ENCODE measurements around the gene INO80B. TPM values are rescaled to one million over a fixed set of nuclear protein-coding genes. Genes with fewer than 3 reads are reported as not detected.
"Not testable (repeated sequence)": the region's sequence is repeated elsewhere in the genome, so short reads cannot be mapped to it uniquely, and the experiment has no call there.

INO80B gene
- total RNA-seq, 2 experiments from 2014 or later: 24.2 to 25.6 TPM

DNA sequence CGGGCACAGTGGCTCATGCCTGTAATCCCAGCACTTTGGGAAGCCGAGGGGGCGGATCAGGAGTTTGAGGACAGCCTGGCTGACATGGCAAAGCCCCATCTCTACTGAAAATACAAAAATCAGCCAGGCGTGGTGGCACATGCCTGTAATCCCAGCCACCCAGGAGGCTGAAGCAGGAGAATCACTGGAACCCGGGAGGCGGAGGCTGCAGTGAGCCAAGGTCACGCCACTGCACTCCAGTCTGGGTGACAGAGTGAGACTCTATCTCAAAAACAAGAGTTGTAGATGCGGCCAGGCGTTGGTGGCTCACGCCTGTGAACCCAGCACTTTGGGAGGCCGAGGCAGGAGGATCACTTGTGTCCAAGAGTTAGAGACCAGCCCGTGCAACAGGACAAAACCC, 15.9 kb downstream of the INO80B start:
- peaks cover 24% of the 10 kb centered on the region for H3K4me1 Mint-ChIP-seq
- H3K27me3 Mint-ChIP-seq; H3K9me3 Mint-ChIP-seq (ENCODE audit: low read depth); ATAC-seq; intact Hi-C loops (cut with DNase I, micrococcal nuclease); DNase-seq: not testable (repeated sequence)
- ChIA-PET POLR2A (interaction anchor here (0.8 to 1.3 kb wide), 3 partner anchors 11 to 16 kb away, joined by 3 read pairs; partner anchors contain the start of genes INO80B and WBP1), CTCF (interaction anchor here (1.0 to 5.3 kb wide), 4 partner anchors 12 to 116 kb away, joined by 3 to 44 read pairs (median 21); partner anchors contain the start of genes AUP1, CCDC142, INO80B and TTC31)
- H3K36me3 Mint-ChIP-seq (ENCODE audit: low read depth): peaks cover 18% of the 10 kb centered on the region
- peak overlapping the region; percentile 28 for H3K4me3 Mint-ChIP-seq
- H3K27ac Mint-ChIP-seq: peak overlapping the region; percentile 86

DNA sequence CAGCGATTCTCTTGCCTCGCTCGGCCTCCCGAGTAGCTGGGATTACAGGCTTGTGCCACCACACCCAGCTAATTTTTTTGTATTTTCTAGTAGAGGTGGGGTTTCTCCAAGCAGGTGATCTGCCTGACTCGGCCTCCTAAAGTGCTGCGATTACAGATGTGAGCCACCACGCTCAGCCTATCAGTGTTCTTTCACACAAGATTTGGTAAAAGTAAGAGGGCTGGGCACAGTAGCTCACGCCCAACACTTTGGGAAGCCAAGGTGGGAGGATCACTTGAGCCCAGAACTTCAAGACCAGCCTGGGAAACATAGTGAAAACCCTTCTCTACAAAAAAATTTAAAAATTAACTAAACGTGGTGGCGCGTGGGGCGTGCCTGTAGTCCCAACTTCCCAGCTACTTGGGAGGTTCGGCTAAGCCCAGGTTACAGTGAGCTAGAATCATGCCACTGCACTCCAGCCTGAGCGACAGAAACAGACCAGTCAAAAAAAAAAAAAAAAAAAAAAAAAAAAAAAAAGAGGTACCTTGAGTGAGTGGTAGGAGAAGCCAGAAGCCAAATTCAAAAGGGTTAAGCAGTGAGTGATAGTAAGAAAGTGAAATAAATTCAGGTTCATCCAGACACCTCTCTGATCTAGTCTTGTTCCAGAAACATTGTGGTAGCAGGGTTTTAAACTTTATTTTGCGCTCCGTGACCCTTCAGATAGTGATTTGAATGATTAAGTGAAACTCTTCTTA, 16.6 kb downstream of the INO80B start:
- POLR2A ChIA-PET: interaction anchor here (0.6 to 1.4 kb wide), 5 partner anchors 10 to 105 kb away, joined by 3 to 6 read pairs (median 3); partner anchors contain the start of genes INO80B and WBP1
- Mint-ChIP-seq H3K36me3 (ENCODE audit: low read depth) (peaks cover 18% of the 10 kb centered on the region), H3K9me3 (ENCODE audit: low read depth) (no peaks in the 10 kb centered on the region), H3K27ac (peak overlapping the region; percentile 93), H3K27me3 (no peaks in the 10 kb centered on the region), H3K4me3 (peak overlapping the region; percentile 98), H3K4me1 (peaks cover 21% of the 10 kb centered on the region)
- intact Hi-C loops (cut with DNase I, micrococcal nuclease): loop anchor here (1.0 to 2.0 kb wide), 9 partner anchors 11 to 735 kb away; partner anchors contain the start of genes AUP1 (in 2 of the 2), HTRA2 (in 2 of the 2), WBP1 (in 2 of the 2) and C2orf81 (in 1 of the 2)
- ATAC-seq (peak; percentile 8), DNase-seq (no peak)
- CTCF ChIA-PET: interaction anchor here (0.6 to 5.3 kb wide), 5 partner anchors 10 to 115 kb away, joined by 3 to 44 read pairs (median 3); partner anchors contain the start of genes AUP1, CCDC142, INO80B and TTC31

DNA sequence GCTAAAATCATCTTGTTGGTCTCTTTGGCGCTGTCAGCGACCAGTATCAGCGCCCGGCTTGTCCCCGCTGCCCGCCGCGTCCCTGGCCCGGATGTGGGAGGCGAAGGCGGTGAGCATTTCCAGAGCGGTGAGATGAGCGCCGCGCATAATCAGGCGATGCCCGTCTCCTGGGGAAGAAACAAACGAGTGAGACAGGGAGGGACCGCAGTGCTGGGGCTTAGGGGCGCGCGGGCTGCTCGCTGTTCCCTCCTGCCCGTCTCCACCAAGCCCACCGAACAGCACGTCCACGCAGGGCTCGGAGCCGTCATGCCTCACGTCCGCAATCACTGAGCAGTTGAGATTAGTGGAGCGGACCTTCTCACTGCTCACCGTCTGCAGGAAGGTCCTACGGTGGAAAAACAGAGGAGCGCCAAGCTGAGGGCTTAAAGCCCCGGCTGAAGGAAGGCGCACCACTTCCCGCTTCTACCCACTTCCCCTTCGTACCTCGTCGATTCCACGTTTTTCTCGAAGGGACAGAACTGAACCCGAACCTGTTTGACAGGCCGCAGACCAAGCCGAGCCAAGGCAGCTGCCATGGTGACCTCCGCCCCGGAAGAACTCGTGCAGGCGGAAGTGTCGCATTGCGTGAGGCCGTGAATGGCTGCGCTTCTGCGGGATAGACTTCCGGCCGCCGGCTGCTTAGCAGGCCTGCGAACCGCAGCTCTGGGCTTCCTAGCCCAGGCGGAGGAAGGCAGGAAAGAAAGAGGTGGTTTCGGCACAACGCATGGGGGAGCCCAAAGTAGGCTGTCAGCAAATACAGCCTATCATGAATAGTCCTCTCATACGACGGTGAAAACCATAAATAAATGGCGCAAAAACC, 17.4 kb downstream of the INO80B start, which contains the start of gene MRPL53:
TSS of gene MRPL53 (minus strand) at position 595 of the 859 bp plus-strand sequence. CDS start at position 575, 20 bp downstream.
- H3K27me3 Mint-ChIP-seq: no peaks in the 10 kb centered on the region
- peaks cover 20% of the 10 kb centered on the region for H3K36me3 Mint-ChIP-seq (ENCODE audit: low read depth)
- peak within 1 kb of the TSS; percentile 98 for H3K4me3 Mint-ChIP-seq
- CTCF ChIA-PET: interaction anchor here (0.6 to 5.3 kb wide), 5 partner anchors 10 to 59 kb away, joined by 3 to 44 read pairs (median 4); partner anchors contain the start of genes CCDC142, DQX1, INO80B and TTC31
- peak; percentile 92 for ATAC-seq
- no peaks in the 10 kb centered on the region for H3K9me3 Mint-ChIP-seq (ENCODE audit: low read depth)
- POLR2A ChIA-PET: interaction anchor here (0.6 to 1.4 kb wide), 4 partner anchors 9 to 428 kb away, joined by 3 to 8 read pairs (median 6); partner anchors contain the start of genes CCDC142 and WBP1
- DNase-seq: peak; percentile 97
- peak within 1 kb of the TSS; percentile 93 for H3K27ac Mint-ChIP-seq
- peaks cover 21% of the 10 kb centered on the region for H3K4me1 Mint-ChIP-seq
- intact Hi-C loops (cut with DNase I, micrococcal nuclease): loop anchor here (1.0 to 2.0 kb wide), 9 partner anchors 10 to 736 kb away; partner anchors contain the start of genes AUP1 (in 2 of the 2), HTRA2 (in 2 of the 2), WBP1 (in 2 of the 2) and C2orf81 (in 1 of the 2)

DNA sequence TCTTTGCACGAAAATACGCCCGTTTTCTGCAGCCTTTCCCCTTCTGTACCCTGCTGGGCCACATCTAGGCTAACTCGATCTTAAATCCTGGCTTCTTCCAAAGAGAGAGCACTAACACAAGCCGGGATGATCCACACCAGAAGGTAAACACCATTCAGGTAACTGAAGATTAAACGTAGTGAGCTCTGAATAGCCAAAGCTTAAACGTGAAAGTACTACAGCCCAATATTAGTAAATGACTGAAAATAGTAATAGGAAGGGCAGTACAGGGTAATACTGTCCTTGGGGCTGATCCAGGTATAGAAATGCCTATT, 18.0 kb downstream of the INO80B start:
- ChIA-PET POLR2A (interaction anchor here (1.3 to 1.4 kb wide), 2 partner anchors 9 to 15 kb away, joined by 6 read pairs; partner anchors contain the start of genes CCDC142 and WBP1), CTCF (interaction anchor here (0.6 to 5.3 kb wide), 5 partner anchors 9 to 59 kb away, joined by 3 to 44 read pairs (median 4); partner anchors contain the start of genes CCDC142, DQX1, INO80B and TTC31)
- Mint-ChIP-seq H3K27me3 (no peaks in the 10 kb centered on the region), H3K4me1 (peaks cover 21% of the 10 kb centered on the region), H3K4me3 (peak overlapping the region; percentile 98), H3K27ac (peak overlapping the region; percentile 93), H3K36me3 (ENCODE audit: low read depth) (peaks cover 24% of the 10 kb centered on the region), H3K9me3 (ENCODE audit: low read depth) (no peaks in the 10 kb centered on the region)
- intact Hi-C loops (cut with DNase I, micrococcal nuclease): loop anchor here (1.0 to 2.0 kb wide), 10 partner anchors 8 to 736 kb away; partner anchors contain the start of genes AUP1 (in 2 of the 2), HTRA2 (in 2 of the 2), WBP1 (in 2 of the 2) and C2orf81 (in 1 of the 2)
- ATAC-seq (no peak), DNase-seq (no peak)

DNA sequence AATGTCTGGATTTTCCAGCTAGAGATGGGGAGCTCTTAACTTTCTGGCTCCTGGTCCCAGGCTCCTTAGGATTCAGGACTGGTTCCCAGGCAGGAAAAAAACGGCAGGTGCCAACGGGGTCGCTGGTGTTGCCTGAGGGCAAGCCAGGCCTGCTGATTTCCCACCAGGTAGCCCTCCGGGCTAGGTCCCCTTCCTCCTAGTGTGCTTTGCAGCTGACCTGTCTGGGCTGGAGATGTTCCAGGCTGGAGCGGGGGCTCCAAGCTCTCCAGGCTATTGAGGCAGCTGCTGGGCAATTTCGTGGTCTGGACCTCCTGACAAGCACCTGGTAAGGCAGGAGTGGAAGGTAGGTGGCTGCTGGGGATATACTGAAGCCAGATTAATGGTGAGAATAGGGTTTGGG, 19.6 kb downstream of the INO80B start:
- POLR2A ChIA-PET: interaction anchor here (0.6 kb wide), 1 partner anchor 22 kb away, joined by 8 read pairs; no protein-coding TSS in a partner anchor
- ATAC-seq: no peak
- H3K4me3 Mint-ChIP-seq: no peak overlapping the region
- no peak for DNase-seq
- intact Hi-C loops (cut with DNase I, micrococcal nuclease): no loop called here
- peak overlapping the region; percentile 19 for H3K27ac Mint-ChIP-seq
- CTCF ChIA-PET: interaction anchor here (0.7 to 5.3 kb wide), 5 partner anchors 8 to 1713 kb away, joined by 3 to 44 read pairs (median 4); partner anchors contain the start of genes CCDC142, INO80B, TTC31 and WBP1
- H3K27me3 Mint-ChIP-seq: no peaks in the 10 kb centered on the region
- peaks cover 27% of the 10 kb centered on the region for H3K36me3 Mint-ChIP-seq (ENCODE audit: low read depth)
- H3K9me3 Mint-ChIP-seq (ENCODE audit: low read depth): no peaks in the 10 kb centered on the region
- peaks cover 21% of the 10 kb centered on the region for H3K4me1 Mint-ChIP-seq

DNA sequence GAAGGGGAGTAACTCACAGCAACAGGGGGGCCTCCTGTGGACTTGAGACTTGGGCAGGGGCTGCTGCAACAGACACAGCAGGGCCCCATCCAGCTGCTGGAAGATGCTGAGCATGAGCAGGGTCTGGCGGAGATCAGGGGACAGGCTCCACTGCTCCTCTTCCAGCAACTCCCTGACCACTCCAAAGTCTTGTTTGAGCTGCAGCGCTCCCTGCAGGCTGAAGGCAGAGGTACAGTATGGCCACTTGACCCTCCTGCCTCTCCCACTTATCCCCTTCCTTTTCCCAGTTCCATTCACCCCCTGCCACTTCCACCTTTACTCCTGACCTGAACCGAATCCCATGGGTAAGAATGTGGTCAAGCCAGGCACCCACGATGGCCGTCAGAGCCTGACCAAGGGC, 20.0 kb downstream of the INO80B start:
- ChIA-PET POLR2A (interaction anchor here (0.6 kb wide), 1 partner anchor 23 kb away, joined by 8 read pairs; no protein-coding TSS in a partner anchor), CTCF (interaction anchor here (0.7 to 5.3 kb wide), 6 partner anchors 7 to 86 kb away, joined by 3 to 44 read pairs (median 5); partner anchors contain the start of genes CCDC142, INO80B, TTC31 and WBP1)
- H3K4me1 Mint-ChIP-seq: peaks cover 22% of the 10 kb centered on the region
- intact Hi-C loops (cut with DNase I, micrococcal nuclease): no loop called here
- H3K36me3 Mint-ChIP-seq (ENCODE audit: low read depth): peaks cover 27% of the 10 kb centered on the region
- DNase-seq (peak; percentile 28), ATAC-seq (no peak)
- no peaks in the 10 kb centered on the region for H3K9me3 Mint-ChIP-seq (ENCODE audit: low read depth)
- no peak overlapping the region for H3K4me3 Mint-ChIP-seq
- no peak overlapping the region for H3K27ac Mint-ChIP-seq
- no peaks in the 10 kb centered on the region for H3K27me3 Mint-ChIP-seq

DNA sequence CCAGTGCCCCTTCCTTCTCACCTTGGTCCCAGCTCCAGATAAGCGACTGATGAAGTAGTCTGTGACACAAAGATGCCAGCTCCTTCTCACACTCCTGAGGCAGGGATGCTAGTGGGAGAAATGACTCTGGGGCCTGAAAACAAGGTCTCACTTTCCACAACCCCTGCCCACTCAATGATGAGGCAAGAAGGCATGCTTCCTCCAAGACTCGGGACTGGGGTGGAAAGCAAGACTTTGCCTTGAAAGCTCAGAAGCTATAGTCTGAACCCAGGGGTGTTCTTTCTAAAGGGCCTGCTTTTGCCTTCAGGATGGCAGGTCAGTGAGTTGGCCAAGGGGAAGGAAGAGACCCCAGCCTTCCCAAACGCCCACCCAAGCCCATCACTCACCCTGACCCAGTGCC, 26.5 kb downstream of the INO80B start:
- ChIA-PET POLR2A (interaction anchor here (0.5 to 3.2 kb wide), 5 partner anchors 9 to 100 kb away, joined by 3 to 18 read pairs (median 6); partner anchors contain the start of genes INO80B, MRPL53 and WBP1), CTCF (interaction anchor here (0.7 to 5.2 kb wide), 14 partner anchors 8 to 657 kb away, joined by 3 to 62 read pairs (median 3); partner anchors contain the start of genes AUP1, HTRA2, INO80B and LBX2)
- peak overlapping the region; percentile 90 for H3K4me3 Mint-ChIP-seq
- DNase-seq (no peak), ATAC-seq (no peak)
- H3K9me3 Mint-ChIP-seq (ENCODE audit: low read depth): no peaks in the 10 kb centered on the region
- H3K27ac Mint-ChIP-seq: no peak overlapping the region
- peaks cover 31% of the 10 kb centered on the region for H3K4me1 Mint-ChIP-seq
- H3K36me3 Mint-ChIP-seq (ENCODE audit: low read depth): peaks cover 19% of the 10 kb centered on the region
- no peaks in the 10 kb centered on the region for H3K27me3 Mint-ChIP-seq
- intact Hi-C loops (cut with DNase I, micrococcal nuclease): no loop called here

DNA sequence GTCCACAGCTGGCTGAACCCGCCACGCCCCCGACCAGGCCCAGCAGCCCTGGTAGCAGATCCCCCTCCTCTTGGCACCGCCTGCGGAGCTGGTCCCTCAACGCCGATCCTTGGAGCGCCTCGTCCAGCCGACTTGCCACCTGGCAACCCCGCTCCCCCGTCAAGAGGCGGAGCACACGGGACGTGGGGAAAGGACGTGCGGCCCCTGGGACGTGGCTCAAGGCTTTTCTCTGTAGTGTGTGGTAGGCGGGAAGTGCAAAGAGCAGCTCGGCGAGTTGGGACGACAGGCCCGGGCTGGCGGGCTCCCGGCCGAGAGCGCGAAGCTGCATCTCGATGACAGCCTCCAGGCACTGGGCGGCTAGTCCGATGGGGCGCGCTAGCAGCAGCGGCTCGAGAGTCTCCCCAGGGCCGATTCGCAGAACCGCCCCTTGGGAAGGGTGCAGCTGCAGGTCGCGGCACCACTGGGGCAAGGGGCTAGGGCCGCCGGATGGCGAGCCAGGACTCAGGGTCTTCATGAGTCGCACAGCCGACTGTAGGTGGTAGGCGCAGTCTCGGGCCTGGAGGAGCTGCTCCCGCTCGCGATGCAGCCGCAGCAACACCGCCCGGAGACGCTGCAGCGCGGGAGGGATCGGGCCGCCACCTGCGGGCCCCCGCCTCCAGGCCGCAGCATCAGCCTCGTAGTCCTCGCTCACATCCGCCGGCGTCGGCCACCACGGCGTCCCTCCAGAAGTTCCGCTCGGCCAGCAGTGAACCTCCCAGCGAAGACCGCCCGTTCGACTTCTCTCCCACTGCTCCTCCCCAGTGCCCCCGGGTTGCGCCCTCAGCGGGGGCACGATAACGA, 27.3 kb downstream of the INO80B start:
- Mint-ChIP-seq H3K27ac (peak overlapping the region; percentile 99), H3K36me3 (ENCODE audit: low read depth) (peaks cover 21% of the 10 kb centered on the region), H3K4me1 (peaks cover 31% of the 10 kb centered on the region), H3K4me3 (peak overlapping the region; percentile 90), H3K9me3 (ENCODE audit: low read depth) (no peaks in the 10 kb centered on the region), H3K27me3 (no peaks in the 10 kb centered on the region)
- ChIA-PET POLR2A (interaction anchor here (0.5 to 3.2 kb wide), 7 partner anchors 9 to 100 kb away, joined by 3 to 18 read pairs (median 3); partner anchors contain the start of genes AUP1, HTRA2, INO80B and MRPL53), CTCF (interaction anchor here (0.5 to 5.2 kb wide), 20 partner anchors 9 to 658 kb away, joined by 3 to 62 read pairs (median 4); partner anchors contain the start of genes AUP1, DQX1, HTRA2 and INO80B)
- peak; percentile 75 for DNase-seq
- intact Hi-C loops (cut with DNase I, micrococcal nuclease): loop anchor here (1.0 to 2.0 kb wide), 6 partner anchors 10 to 1097 kb away; partner anchors contain the start of genes ALMS1 (in 1 of the 2), C2orf81 (in 1 of the 2), DOK1 (in 1 of the 2) and INO80B (in 1 of the 2)
- peak; percentile 37 for ATAC-seq

Data from activated CD4-positive, alpha-beta T cell treated with anti-CD3 and anti-CD28 coated beads for 36 hours (primary cell).